Eye (tissue), 1 donor: ENCODE results near the gene MRPL43.

ENCODE experiments used
- DNase-seq: peaks from one replicate; pipeline ENCODE4 v3.0.0-alpha.2; 2015

Gene MRPL43

GRCh38 chr10:101001659-101002035, 14.3 kb upstream of the MRPL43 start:
- DNase-seq: peak; percentile 35

- DNase-seq: peak; percentile 82
Observed at GRCh38 chr10:101000915-101001658, 13.8 kb upstream of the MRPL43 start.

- peak; percentile 79 for DNase-seq
Observed at GRCh38 chr10:101000127-101000914, 13.0 kb upstream of the MRPL43 start.

- no peak for DNase-seq
Observed at GRCh38 chr10:100999742-101000126, 12.4 kb upstream of the MRPL43 start, which contains the start of gene LZTS2. Gene LZTS2, plus strand, starts transcription at chr10:100999808. Its CDS starts 2,731 bp downstream, at chr10:101002539.

GRCh38 chr10:100998991-100999741, 11.9 kb upstream of the MRPL43 start:
- peak; percentile 94 for DNase-seq

GRCh38 chr10:100998183-100998990, 11.1 kb upstream of the MRPL43 start:
- peak; percentile 97 for DNase-seq

GRCh38 chr10:100997360-100998182, 10.3 kb upstream of the MRPL43 start:
- DNase-seq: no peak

- DNase-seq: peak; percentile 79
Observed at GRCh38 chr10:100996678-100997359, 9.5 kb upstream of the MRPL43 start.

GRCh38 chr10:100995181-100995580, 7.9 kb upstream of the MRPL43 start:
- peak; percentile 70 for DNase-seq

- peak; percentile 82 for DNase-seq
Observed at GRCh38 chr10:100993986-100994708, 6.8 kb upstream of the MRPL43 start.

- DNase-seq: no peak
Observed at GRCh38 chr10:100989088-100989487, 1.8 kb upstream of the MRPL43 start.

GRCh38 chr10:100988166-100988565, 869 bp upstream of the MRPL43 start:
- DNase-seq: no peak

- DNase-seq: no peak
Observed at GRCh38 chr10:100987685-100988049, 370 bp upstream of the MRPL43 start.

GRCh38 chr10:100986623-100986951, 710 bp downstream of the MRPL43 start:
- no peak for DNase-seq

GRCh38 chr10:100985336-100985735, 2.0 kb downstream of the MRPL43 start:
- DNase-seq: no peak

GRCh38 chr10:100984672-100985177, 2.6 kb downstream of the MRPL43 start:
- no peak for DNase-seq

GRCh38 chr10:100983868-100984671, 3.2 kb downstream of the MRPL43 start:
- no peak for DNase-seq

- no peak for DNase-seq
Observed at GRCh38 chr10:100982916-100983830, 4.1 kb downstream of the MRPL43 start.
